Mucosa of stomach (tissue), 1 donor: Measurements from ENCODE around the gene PRDM1.

ENCODE experiments used
- H3K27me3 ChIP-seq: one replicate; pipeline ENCODE4 v1.7.0; 2013; ENCODE audit warnings: mild to moderate bottlenecking, low read length; ENCODE audit not compliant: control insufficient read depth, insufficient read depth
- H3K36me3 ChIP-seq: one replicate; pipeline ENCODE4 v1.7.0; 2013; ENCODE audit warnings: low read length; ENCODE audit not compliant: control insufficient read depth, insufficient read depth
- H3K4me1 ChIP-seq: one replicate; pipeline ENCODE4 v1.7.0; 2013; ENCODE audit warnings: mild to moderate bottlenecking, low read length; ENCODE audit not compliant: control insufficient read depth, insufficient read depth
- H3K4me3 ChIP-seq: one replicate; pipeline ENCODE4 v1.7.0; 2013; ENCODE audit warnings: low read length
- H3K9ac ChIP-seq: one replicate; pipeline ENCODE4 v1.7.0; 2013; ENCODE audit warnings: mild to moderate bottlenecking, low read length, moderate library complexity
- H3K9me3 ChIP-seq: one replicate; pipeline ENCODE4 v1.7.0; 2013; ENCODE audit warnings: mild to moderate bottlenecking, low read length, moderate library complexity; ENCODE audit not compliant: control insufficient read depth
- donor health status: Pancreatic carcinoma.

Gene PRDM1

GRCh38 chr6:106085984-106086813, at the start of gene PRDM1:
Gene PRDM1 (plus strand): TSS chr6:106086336. CDS start chr6:106086554, 218 bp downstream.
- Histone ChIP-seq H3K9me3 (no peaks in the 10 kb centered on the region), H3K4me3 (peak within 1 kb of the TSS; percentile 56), H3K9ac (peak within 1 kb of the TSS; percentile 77), H3K4me1 (peaks cover 14% of the 10 kb centered on the region), H3K36me3 (no peaks in the 10 kb centered on the region), H3K27me3 (peaks cover 3% of the 10 kb centered on the region)

GRCh38 chr6:106037060-106037459, 49.1 kb upstream of the PRDM1 start:
- Histone ChIP-seq H3K4me3 (no peak overlapping the region), H3K4me1 (no peaks in the 10 kb centered on the region), H3K36me3 (no peaks in the 10 kb centered on the region), H3K27me3 (no peaks in the 10 kb centered on the region), H3K9me3 (no peaks in the 10 kb centered on the region), H3K9ac (no peak overlapping the region)

- Histone ChIP-seq H3K9me3 (no peaks in the 10 kb centered on the region), H3K9ac (no peak overlapping the region), H3K4me3 (no peak overlapping the region), H3K4me1 (no peaks in the 10 kb centered on the region), H3K27me3 (no peaks in the 10 kb centered on the region), H3K36me3 (no peaks in the 10 kb centered on the region)
Measured at GRCh38 chr6:106039897-106040592, 46.1 kb upstream of the PRDM1 start.

GRCh38 chr6:106044151-106044550, 42.0 kb upstream of the PRDM1 start:
- Histone ChIP-seq H3K36me3 (no peaks in the 10 kb centered on the region), H3K9me3 (no peaks in the 10 kb centered on the region), H3K4me3 (no peak overlapping the region), H3K9ac (no peak overlapping the region), H3K27me3 (no peaks in the 10 kb centered on the region), H3K4me1 (peaks cover 6% of the 10 kb centered on the region)

GRCh38 chr6:106045077-106045476, 41.1 kb upstream of the PRDM1 start:
- peaks cover 6% of the 10 kb centered on the region for H3K4me1 ChIP-seq
- H3K9me3 ChIP-seq, result no peaks in the 10 kb centered on the region
- H3K36me3 ChIP-seq, result no peaks in the 10 kb centered on the region
- H3K27me3 ChIP-seq, result no peaks in the 10 kb centered on the region
- no peak overlapping the region for H3K9ac ChIP-seq
- H3K4me3 ChIP-seq, result no peak overlapping the region

GRCh38 chr6:106046116-106046853, 39.9 kb upstream of the PRDM1 start:
- Histone ChIP-seq H3K4me1 (peaks cover 6% of the 10 kb centered on the region), H3K36me3 (no peaks in the 10 kb centered on the region), H3K9me3 (no peaks in the 10 kb centered on the region), H3K27me3 (no peaks in the 10 kb centered on the region), H3K9ac (no peak overlapping the region), H3K4me3 (no peak overlapping the region)

- Histone ChIP-seq H3K4me3 (no peak overlapping the region), H3K4me1 (peaks cover 6% of the 10 kb centered on the region), H3K27me3 (no peaks in the 10 kb centered on the region), H3K9me3 (no peaks in the 10 kb centered on the region), H3K36me3 (no peaks in the 10 kb centered on the region), H3K9ac (no peak overlapping the region)
Measured at GRCh38 chr6:106046854-106047200, 39.3 kb upstream of the PRDM1 start.

- no peaks in the 10 kb centered on the region for H3K27me3 ChIP-seq
- H3K4me3 ChIP-seq, result no peak overlapping the region
- peaks cover 6% of the 10 kb centered on the region for H3K4me1 ChIP-seq
- H3K9ac ChIP-seq, result no peak overlapping the region
- H3K36me3 ChIP-seq, result no peaks in the 10 kb centered on the region
- no peaks in the 10 kb centered on the region for H3K9me3 ChIP-seq
Measured at GRCh38 chr6:106048336-106048735, 37.8 kb upstream of the PRDM1 start.

GRCh38 chr6:106050538-106050937, 35.6 kb upstream of the PRDM1 start:
- H3K9ac ChIP-seq, result no peak overlapping the region
- no peaks in the 10 kb centered on the region for H3K9me3 ChIP-seq
- no peak overlapping the region for H3K4me3 ChIP-seq
- H3K4me1 ChIP-seq, result peaks cover 6% of the 10 kb centered on the region
- no peaks in the 10 kb centered on the region for H3K36me3 ChIP-seq
- H3K27me3 ChIP-seq, result no peaks in the 10 kb centered on the region

GRCh38 chr6:106051226-106051625, 34.9 kb upstream of the PRDM1 start:
- Histone ChIP-seq H3K9me3 (no peaks in the 10 kb centered on the region), H3K36me3 (no peaks in the 10 kb centered on the region), H3K9ac (no peak overlapping the region), H3K27me3 (no peaks in the 10 kb centered on the region), H3K4me3 (no peak overlapping the region), H3K4me1 (peaks cover under 1% of the 10 kb centered on the region)

- Histone ChIP-seq H3K9me3 (no peaks in the 10 kb centered on the region), H3K27me3 (no peaks in the 10 kb centered on the region), H3K4me3 (no peak overlapping the region), H3K36me3 (no peaks in the 10 kb centered on the region), H3K4me1 (no peaks in the 10 kb centered on the region), H3K9ac (no peak overlapping the region)
Measured at GRCh38 chr6:106053484-106054205, 32.5 kb upstream of the PRDM1 start.
